Mucosa of descending colon (tissue), 3 donors: ENCODE measurements around the gene VCAN. TPM values are rescaled to one million over a fixed set of nuclear protein-coding genes. Genes with fewer than 3 reads are reported as not detected.

Experiments
- ATAC-seq: fragments of 200-7000 bp; cut with Tn5 transposase; one replicate; pipeline ENCODE4 v1.9.1; 2020; ENCODE audit warnings: mild to moderate bottlenecking, moderate library complexity
- DNase-seq, 3 donors: peaks; one replicate each; pipeline ENCODE4 v3.0.0-alpha.2; 2020
- H3K36me3 ChIP-seq: fragments of 200-600 bp; one replicate; pipeline ENCODE4 v1.8.0; 2021; ENCODE audit warnings: low read depth, mild to moderate bottlenecking
- H3K4me1 ChIP-seq: fragments of 200-600 bp; one replicate; pipeline ENCODE4 v1.8.0; 2021; ENCODE audit warnings: low read depth, mild to moderate bottlenecking
- H3K4me3 ChIP-seq: fragments of 200-600 bp; one replicate; pipeline ENCODE4 v1.8.0; 2021; ENCODE audit warnings: mild to moderate bottlenecking
- H3K9me3 ChIP-seq: fragments of 200-600 bp; one replicate; pipeline ENCODE4 v1.8.0; 2021; ENCODE audit warnings: mild to moderate bottlenecking
- CTCF ChIP-seq: fragments of 200-600 bp; IDR thresholded peaks from one replicate; pipeline ENCODE4 v1.8.0; 2022; ENCODE audit warnings: antibody characterized with exemption, mild to moderate bottlenecking
- intact Hi-C, 2 donors: fragments of 100-400 bp; cut with DNase I in 1 of 2; cut with micrococcal nuclease in 1 of 2; formaldehyde crosslinking; loops; one replicate each; pipeline versions ENCODE4 v1.11.0 to v1.11.1; 2022; cut with DNase I, micrococcal nuclease
- total RNA-seq, 3 donors: library from RNA; stranded (reverse); fragmentation: NEBNext Ultra II Directional in 2 of 3; extraction: Animal tissue kit (Norgen Biotek cat#: 25700) in 2 of 3; gene quantifications; one replicate each; pipeline versions ENCODE4 v1.2.1 to v1.2.4, GENCODE V29; 2021 to 2023
- donor health status: DM: no; HTN: no; CAD: no; lungs with moderate emphysema.
- donor health status: DM: no; HTN: no; CAD: no.
- donor health status: DM: no; HTN: yes; CAD: no.

VCAN gene
- total RNA-seq, 3 donors from 2014 or later = 8.8 to 36.0 (median 20.5) TPM

DNA sequence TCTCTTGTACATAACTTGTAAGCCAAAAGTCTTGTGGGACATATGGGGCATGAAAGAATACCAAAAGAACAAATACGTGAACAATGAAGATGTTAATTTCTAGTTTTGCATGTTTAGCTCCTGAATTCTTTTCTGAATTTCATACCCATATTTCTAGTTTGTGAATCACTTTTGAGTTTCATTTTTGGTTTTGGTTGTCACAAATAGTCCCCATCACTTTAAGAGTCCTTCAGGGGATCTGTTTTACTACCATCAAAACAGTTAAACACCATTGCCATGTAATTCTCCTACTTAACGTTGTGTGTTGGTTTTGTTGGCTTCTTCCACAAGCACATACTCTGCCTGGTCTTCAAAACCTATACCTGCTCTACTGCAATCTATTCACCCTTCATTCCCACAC is 27.0 kb downstream of the VCAN start:
- intact Hi-C loops = no loop called here
- H3K36me3 ChIP-seq = no peaks in the 10 kb centered on the region

GRCh38 chr5:83503662-83504061 is 32.1 kb downstream of the VCAN start:
- no peak for ATAC-seq
- H3K4me1 ChIP-seq = no peaks in the 10 kb centered on the region
- no peak overlapping the region for H3K4me3 ChIP-seq
- no peak for DNase-seq
- H3K36me3 ChIP-seq = no peaks in the 10 kb centered on the region
- no peak for TF ChIP-seq CTCF
- no peaks in the 10 kb centered on the region for H3K9me3 ChIP-seq
- intact Hi-C loops = no loop called here

More for the DNA sequence above, 27.0 kb downstream of the VCAN start:
- H3K4me3 ChIP-seq = no peak overlapping the region
- ATAC-seq = no peak
- TF ChIP-seq CTCF = no peak
- DNase-seq = no peak
- no peaks in the 10 kb centered on the region for H3K9me3 ChIP-seq
- H3K4me1 ChIP-seq = no peaks in the 10 kb centered on the region

DNA sequence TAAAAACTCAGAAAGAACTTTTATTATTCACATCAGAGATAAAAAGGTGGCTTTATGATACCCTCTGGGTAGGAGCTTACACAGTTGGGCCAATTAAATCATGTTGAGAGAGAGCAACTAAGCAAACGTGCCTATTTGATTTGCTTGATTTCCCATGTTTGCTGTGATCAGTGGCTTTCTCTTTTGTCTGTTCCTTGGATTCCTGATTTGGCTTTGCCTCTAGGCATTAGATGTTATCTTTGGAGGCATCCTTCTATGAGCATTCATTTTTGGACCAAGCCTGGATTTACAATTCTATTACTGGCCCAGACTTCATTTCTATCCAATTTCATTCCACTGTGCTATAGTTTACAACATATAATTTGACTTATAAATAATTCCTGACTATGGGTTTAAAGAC is 35.9 kb downstream of the VCAN start:
- DNase-seq (no peak), ATAC-seq (no peak)
- intact Hi-C loops = no loop called here
- Histone ChIP-seq H3K4me1 (no peaks in the 10 kb centered on the region), H3K36me3 (no peaks in the 10 kb centered on the region), H3K4me3 (no peak overlapping the region), H3K9me3 (no peaks in the 10 kb centered on the region)
- no peak for TF ChIP-seq CTCF

- Histone ChIP-seq H3K4me1 (no peaks in the 10 kb centered on the region), H3K9me3 (no peaks in the 10 kb centered on the region), H3K4me3 (no peak overlapping the region), H3K36me3 (no peaks in the 10 kb centered on the region)
- no peak for DNase-seq
- no peak for TF ChIP-seq CTCF
- intact Hi-C loops = no loop called here
- ATAC-seq = no peak
Observed at GRCh38 chr5:83509540-83509939, 38.0 kb downstream of the VCAN start.

DNA sequence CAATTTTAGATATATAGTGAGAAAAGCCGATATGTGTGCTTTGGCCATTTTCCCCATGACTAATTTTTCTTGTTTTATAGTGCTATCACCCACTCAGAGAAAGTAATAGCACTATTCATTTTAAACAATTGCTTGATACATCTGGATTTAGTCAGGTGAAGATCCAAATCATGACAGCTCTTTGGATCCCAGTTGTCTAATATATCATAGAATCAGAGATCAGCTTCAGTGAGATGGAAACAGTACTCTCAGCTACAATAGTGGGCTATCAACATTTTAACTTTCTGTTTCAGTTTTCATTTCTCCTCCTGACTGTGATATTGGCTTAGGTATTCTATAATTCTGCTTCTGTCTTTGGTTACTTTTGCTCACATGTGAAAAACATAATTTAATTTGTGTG is 38.7 kb downstream of the VCAN start:
- no peak for ATAC-seq
- Histone ChIP-seq H3K9me3 (no peaks in the 10 kb centered on the region), H3K4me1 (no peaks in the 10 kb centered on the region), H3K36me3 (no peaks in the 10 kb centered on the region), H3K4me3 (no peak overlapping the region)
- TF ChIP-seq CTCF = no peak
- intact Hi-C loops = no loop called here
- no peak for DNase-seq

DNA sequence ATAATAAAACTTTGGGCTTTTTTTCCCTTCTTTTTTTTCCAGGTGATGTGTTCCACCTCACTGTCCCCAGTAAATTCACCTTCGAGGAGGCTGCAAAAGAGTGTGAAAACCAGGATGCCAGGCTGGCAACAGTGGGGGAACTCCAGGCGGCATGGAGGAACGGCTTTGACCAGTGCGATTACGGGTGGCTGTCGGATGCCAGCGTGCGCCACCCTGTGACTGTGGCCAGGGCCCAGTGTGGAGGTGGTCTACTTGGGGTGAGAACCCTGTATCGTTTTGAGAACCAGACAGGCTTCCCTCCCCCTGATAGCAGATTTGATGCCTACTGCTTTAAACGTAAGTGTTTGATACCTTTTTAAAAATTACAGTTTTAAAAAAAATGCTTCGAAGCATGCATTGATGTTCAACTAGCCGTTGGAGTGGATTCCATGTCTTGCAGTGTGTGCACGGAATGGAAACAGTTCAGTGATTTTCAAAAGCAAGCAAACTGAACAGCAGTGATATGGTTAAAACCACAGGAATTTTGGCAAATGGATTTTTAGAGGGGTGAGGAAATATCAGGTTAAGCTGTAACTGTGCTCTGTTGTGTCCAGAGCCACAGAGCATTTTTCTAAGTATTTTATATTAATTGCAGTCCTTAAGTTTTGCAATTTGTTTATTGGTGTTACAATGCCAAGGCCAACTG is 40.7 kb downstream of the VCAN start:
- no peak for TF ChIP-seq CTCF
- no peaks in the 10 kb centered on the region for H3K36me3 ChIP-seq
- intact Hi-C loops = no loop called here
- ATAC-seq = no peak
- H3K4me3 ChIP-seq = no peak overlapping the region
- peak in 1 of 3 donors; percentile 31 for DNase-seq
- H3K4me1 ChIP-seq = no peaks in the 10 kb centered on the region
- H3K9me3 ChIP-seq = no peaks in the 10 kb centered on the region
